ENCODE results near the gene BRINP3.
A peak's percentile ranks its signal among the peaks of the same experiment; 100 is the strongest.

Gene BRINP3

DNA sequence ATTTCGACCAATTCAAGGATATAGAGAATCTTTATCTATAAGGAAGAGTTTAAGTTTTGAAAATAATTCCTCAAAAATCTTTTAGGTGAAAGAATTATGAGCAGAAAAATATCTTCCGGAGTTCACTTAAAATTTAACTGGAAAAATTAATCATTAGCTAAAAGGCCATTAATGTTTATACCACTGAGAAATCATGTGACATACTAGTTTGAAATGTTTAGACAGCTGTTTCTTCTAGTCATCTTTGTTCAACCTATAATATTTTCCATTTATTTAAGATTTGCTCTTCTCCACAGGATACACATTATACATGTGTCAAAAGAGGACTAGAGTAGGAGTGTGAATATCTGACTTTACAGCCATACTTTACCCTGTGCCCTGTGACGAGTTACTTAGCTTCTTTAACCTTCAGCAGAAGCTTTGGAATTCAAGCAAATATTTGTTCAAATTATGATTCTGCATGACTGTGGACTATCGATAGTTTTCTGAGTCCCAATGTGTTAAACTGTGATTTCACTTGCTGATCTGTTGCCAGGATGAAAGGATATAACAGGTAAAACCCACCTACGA lies 374.8 kb downstream of the BRINP3 start:
- no peak overlapping the region for H3K27ac ChIP-seq (replicated peaks; ENCODE audit: low read length)
- WGBS, 2 donors (ENCODE audit: extremely low coverage in 2 of 2, insufficient read length in 2 of 2, insufficient replicate concordance in 1 of 2) = no CpG with 5 or more reads among the region's 5 CpGs
- no peak overlapping the region for H3K4ac ChIP-seq (ENCODE audit: low read length)

DNA sequence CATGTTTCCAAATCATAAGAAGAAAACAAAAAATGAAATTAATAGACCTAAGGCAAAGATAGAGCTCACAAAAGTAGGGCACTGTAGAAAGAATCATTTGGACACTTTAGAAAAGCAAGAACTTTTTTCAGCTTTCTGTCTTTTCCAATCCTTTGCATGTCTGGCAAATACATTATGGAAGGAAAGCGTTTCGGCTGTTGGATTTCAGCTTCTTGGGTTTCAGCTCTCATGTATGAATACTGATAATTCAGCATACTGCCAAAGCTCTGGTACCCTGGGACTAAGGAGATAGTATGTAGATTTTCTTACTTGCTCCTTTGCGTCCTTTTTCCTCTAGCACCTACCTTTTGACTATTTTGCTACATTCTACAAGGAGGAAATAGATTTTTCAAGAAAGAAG lies 375.9 kb downstream of the BRINP3 start:
- Histone ChIP-seq H4K91ac (ENCODE audit: low read depth, low read length, poor library complexity) (no peak overlapping the region), H3K14ac (ENCODE audit: low read length) (no peak overlapping the region), H3K4me1 (ENCODE audit: control insufficient read depth in 2 of 2, insufficient read depth in 1 of 2, low read depth in 1 of 2, low read length in 2 of 2) (no peaks in the 10 kb centered on the region), H2BK15ac (ENCODE audit: low read length) (no peak overlapping the region), H3K18ac (ENCODE audit: low read length) (no peak overlapping the region), H3K4me3 (ENCODE audit: low read length in 2 of 2) (no peak overlapping the region), H2BK5ac (ENCODE audit: low read length) (no peak overlapping the region), H3K27me3 (ENCODE audit: control insufficient read depth in 3 of 3, insufficient read depth in 3 of 3, low read depth in 1 of 3, low read length in 3 of 3) (no peaks in the 10 kb centered on the region), H2AFZ (ENCODE audit: low read length) (no peak overlapping the region), H3K36me3 (replicated peaks in 1 of 2; ENCODE audit: control insufficient read depth in 2 of 2, insufficient read depth in 2 of 2, low read length in 2 of 2) (no peaks in the 10 kb centered on the region), H3K9me3 (replicated peaks in 1 of 2; ENCODE audit: control insufficient read depth in 2 of 2, insufficient read depth in 1 of 2, low read depth in 1 of 2, low read length in 2 of 2) (no peaks in the 10 kb centered on the region), H3K27ac (replicated peaks; ENCODE audit: low read length) (no peak overlapping the region), H2BK120ac (ENCODE audit: low read depth, low read length) (no peak overlapping the region), H3K4ac (ENCODE audit: low read length) (no peak overlapping the region), H3K79me1 (ENCODE audit: low read depth, low read length) (no peaks in the 10 kb centered on the region), H2AK5ac (ENCODE audit: low read depth, low read length) (no peak overlapping the region), H3K23ac (ENCODE audit: low read depth, low read length, poor library complexity) (no peak overlapping the region), H2BK12ac (ENCODE audit: low read length) (no peak overlapping the region), H4K8ac (ENCODE audit: low read depth, low read length) (no peak overlapping the region), H3K9ac (ENCODE audit: low read depth, low read length, poor library complexity) (no peak overlapping the region), H3K4me2 (ENCODE audit: insufficient read depth, low read length, poor library complexity, severe bottlenecking) (no peak overlapping the region)
- DNase-seq (ENCODE audit: low spot score) = no peak
- WGBS, 2 donors (ENCODE audit: extremely low coverage in 2 of 2, insufficient read length in 2 of 2, insufficient replicate concordance in 1 of 2) = no CpG with 5 or more reads among the region's 3 CpGs

More for the DNA sequence above, 374.8 kb downstream of the BRINP3 start:
- no peak for DNase-seq (ENCODE audit: low spot score)
- no peak overlapping the region for H3K4me2 ChIP-seq (ENCODE audit: insufficient read depth, low read length, poor library complexity, severe bottlenecking)
- H3K18ac ChIP-seq (ENCODE audit: low read length) = no peak overlapping the region
- no peak overlapping the region for H4K8ac ChIP-seq (ENCODE audit: low read depth, low read length)
- H2BK120ac ChIP-seq (ENCODE audit: low read depth, low read length) = no peak overlapping the region
- no peak overlapping the region for H2AK5ac ChIP-seq (ENCODE audit: low read depth, low read length)
- no peak overlapping the region for H2BK12ac ChIP-seq (ENCODE audit: low read length)
- no peak overlapping the region for H4K91ac ChIP-seq (ENCODE audit: low read depth, low read length, poor library complexity)
- H2BK15ac ChIP-seq (ENCODE audit: low read length) = no peak overlapping the region
- H3K4me1 ChIP-seq (ENCODE audit: control insufficient read depth in 2 of 2, insufficient read depth in 1 of 2, low read depth in 1 of 2, low read length in 2 of 2) = no peaks in the 10 kb centered on the region
- no peak overlapping the region for H3K4me3 ChIP-seq (ENCODE audit: low read length in 2 of 2)
- no peak overlapping the region for H2AFZ ChIP-seq (ENCODE audit: low read length)
- H3K27me3 ChIP-seq (ENCODE audit: control insufficient read depth in 3 of 3, insufficient read depth in 3 of 3, low read depth in 1 of 3, low read length in 3 of 3) = no peaks in the 10 kb centered on the region
- no peaks in the 10 kb centered on the region for H3K9me3 ChIP-seq (replicated peaks in 1 of 2; ENCODE audit: control insufficient read depth in 2 of 2, insufficient read depth in 1 of 2, low read depth in 1 of 2, low read length in 2 of 2)
- no peak overlapping the region for H3K14ac ChIP-seq (ENCODE audit: low read length)
- no peaks in the 10 kb centered on the region for H3K79me1 ChIP-seq (ENCODE audit: low read depth, low read length)
- H3K23ac ChIP-seq (ENCODE audit: low read depth, low read length, poor library complexity) = no peak overlapping the region
- H3K36me3 ChIP-seq (replicated peaks in 1 of 2; ENCODE audit: control insufficient read depth in 2 of 2, insufficient read depth in 2 of 2, low read length in 2 of 2) = no peaks in the 10 kb centered on the region
- H3K9ac ChIP-seq (ENCODE audit: low read depth, low read length, poor library complexity) = no peak overlapping the region
- H2BK5ac ChIP-seq (ENCODE audit: low read length) = no peak overlapping the region

DNA sequence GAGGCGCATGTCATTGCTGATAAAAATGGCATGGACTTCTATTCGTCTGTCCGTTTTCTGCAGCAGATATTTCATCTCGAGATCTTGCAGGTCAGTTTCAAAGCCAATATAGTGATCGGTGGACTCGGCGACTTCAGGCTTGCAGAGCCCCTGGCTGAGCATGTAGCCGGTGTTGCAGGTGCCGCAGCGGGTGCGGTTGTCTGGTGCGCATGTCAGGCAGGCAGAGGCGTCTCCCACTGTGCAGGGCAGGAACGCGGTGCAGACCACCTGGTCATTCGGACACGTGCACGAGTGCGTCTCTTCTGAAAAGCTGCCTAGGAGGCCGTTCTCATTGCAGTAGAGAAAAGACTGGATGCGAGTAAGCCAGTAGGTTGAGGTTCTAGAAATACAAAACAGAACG lies 378.9 kb downstream of the BRINP3 start:
- Histone ChIP-seq H2AFZ (ENCODE audit: low read length) (no peak overlapping the region), H3K4me1 (ENCODE audit: control insufficient read depth in 2 of 2, insufficient read depth in 1 of 2, low read depth in 1 of 2, low read length in 2 of 2) (no peaks in the 10 kb centered on the region), H4K91ac (ENCODE audit: low read depth, low read length, poor library complexity) (no peak overlapping the region), H3K23ac (ENCODE audit: low read depth, low read length, poor library complexity) (no peak overlapping the region), H4K8ac (ENCODE audit: low read depth, low read length) (no peak overlapping the region), H3K18ac (ENCODE audit: low read length) (no peak overlapping the region), H3K27me3 (ENCODE audit: control insufficient read depth in 3 of 3, insufficient read depth in 3 of 3, low read depth in 1 of 3, low read length in 3 of 3) (no peaks in the 10 kb centered on the region), H3K4ac (ENCODE audit: low read length) (no peak overlapping the region), H3K4me2 (ENCODE audit: insufficient read depth, low read length, poor library complexity, severe bottlenecking) (no peak overlapping the region), H3K9ac (ENCODE audit: low read depth, low read length, poor library complexity) (no peak overlapping the region), H3K36me3 (replicated peaks in 1 of 2; ENCODE audit: control insufficient read depth in 2 of 2, insufficient read depth in 2 of 2, low read length in 2 of 2) (no peaks in the 10 kb centered on the region), H3K4me3 (ENCODE audit: low read length in 2 of 2) (no peak overlapping the region), H2BK5ac (ENCODE audit: low read length) (no peak overlapping the region), H3K9me3 (replicated peaks in 1 of 2; ENCODE audit: control insufficient read depth in 2 of 2, insufficient read depth in 1 of 2, low read depth in 1 of 2, low read length in 2 of 2) (no peaks in the 10 kb centered on the region), H2BK12ac (ENCODE audit: low read length) (no peak overlapping the region), H3K14ac (ENCODE audit: low read length) (peak overlapping the region; percentile 72), H2BK120ac (ENCODE audit: low read depth, low read length) (no peak overlapping the region), H2AK5ac (ENCODE audit: low read depth, low read length) (no peak overlapping the region), H2BK15ac (ENCODE audit: low read length) (no peak overlapping the region), H3K27ac (replicated peaks; ENCODE audit: low read length) (no peak overlapping the region), H3K79me1 (ENCODE audit: low read depth, low read length) (no peaks in the 10 kb centered on the region)
- no peak for DNase-seq (ENCODE audit: low spot score)
- no CpG with 5 or more reads among the region's 22 CpGs for WGBS, 2 donors (ENCODE audit: extremely low coverage in 2 of 2, insufficient read length in 2 of 2, insufficient replicate concordance in 1 of 2)

DNA sequence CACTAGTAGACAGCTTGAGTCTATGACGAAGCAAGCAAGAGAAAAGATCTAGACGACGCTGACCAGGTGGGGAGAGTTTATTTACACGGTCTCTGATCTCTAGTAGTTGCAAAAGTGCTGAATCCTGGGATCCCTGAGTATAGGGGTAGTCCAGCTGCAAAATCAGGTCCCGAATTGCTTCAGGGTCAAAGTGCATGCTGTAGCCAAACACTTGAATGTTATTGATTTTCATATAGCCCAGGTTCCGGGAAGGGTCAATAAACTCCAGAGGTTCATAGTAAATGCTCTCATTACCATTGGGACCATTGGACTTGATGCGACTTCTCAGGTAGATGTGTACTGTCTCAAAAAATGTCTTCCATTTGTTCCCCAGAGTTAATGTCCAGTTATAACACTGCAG lies 379.6 kb downstream of the BRINP3 start:
- Histone ChIP-seq H3K4me3 (ENCODE audit: low read length in 2 of 2) (no peak overlapping the region), H3K4me2 (ENCODE audit: insufficient read depth, low read length, poor library complexity, severe bottlenecking) (no peak overlapping the region), H2BK15ac (ENCODE audit: low read length) (no peak overlapping the region), H3K14ac (ENCODE audit: low read length) (no peak overlapping the region), H3K79me1 (ENCODE audit: low read depth, low read length) (no peaks in the 10 kb centered on the region), H4K91ac (ENCODE audit: low read depth, low read length, poor library complexity) (no peak overlapping the region), H3K18ac (ENCODE audit: low read length) (no peak overlapping the region), H3K23ac (ENCODE audit: low read depth, low read length, poor library complexity) (no peak overlapping the region), H3K9ac (ENCODE audit: low read depth, low read length, poor library complexity) (no peak overlapping the region), H3K4me1 (ENCODE audit: control insufficient read depth in 2 of 2, insufficient read depth in 1 of 2, low read depth in 1 of 2, low read length in 2 of 2) (no peaks in the 10 kb centered on the region), H2AK5ac (ENCODE audit: low read depth, low read length) (no peak overlapping the region), H2BK5ac (ENCODE audit: low read length) (no peak overlapping the region), H2AFZ (ENCODE audit: low read length) (no peak overlapping the region), H3K36me3 (replicated peaks in 1 of 2; ENCODE audit: control insufficient read depth in 2 of 2, insufficient read depth in 2 of 2, low read length in 2 of 2) (no peaks in the 10 kb centered on the region), H3K9me3 (replicated peaks in 1 of 2; ENCODE audit: control insufficient read depth in 2 of 2, insufficient read depth in 1 of 2, low read depth in 1 of 2, low read length in 2 of 2) (no peaks in the 10 kb centered on the region), H3K27me3 (ENCODE audit: control insufficient read depth in 3 of 3, insufficient read depth in 3 of 3, low read depth in 1 of 3, low read length in 3 of 3) (no peaks in the 10 kb centered on the region), H3K27ac (replicated peaks; ENCODE audit: low read length) (no peak overlapping the region), H2BK120ac (ENCODE audit: low read depth, low read length) (no peak overlapping the region), H3K4ac (ENCODE audit: low read length) (no peak overlapping the region), H4K8ac (ENCODE audit: low read depth, low read length) (no peak overlapping the region), H2BK12ac (ENCODE audit: low read length) (no peak overlapping the region)
- WGBS, 2 donors (ENCODE audit: extremely low coverage in 2 of 2, insufficient read length in 2 of 2, insufficient replicate concordance in 1 of 2) = no CpG with 5 or more reads among the region's 7 CpGs
- DNase-seq (ENCODE audit: low spot score) = no peak
